Vagina (tissue), 2 donors: Measurements from ENCODE around the gene HSPBP1. TPM values are rescaled to one million over a fixed set of nuclear protein-coding genes. Genes with fewer than 3 reads are reported as not detected.
A peak's percentile ranks its signal among the peaks of the same experiment; 100 is the strongest.

Experiments
- DNase-seq, 2 donors: peaks; one replicate each; pipeline ENCODE4 v3.0.0-alpha.2; 2017; ENCODE audit errors: extremely low spot score in 2 of 2
- H3K27ac ChIP-seq: fragments of 200-600 bp; sonication (generic); one replicate; pipeline ENCODE4 v1.5.1; 2019
- H3K27me3 ChIP-seq: fragments of 200-600 bp; sonication (generic); one replicate; pipeline ENCODE4 v1.5.1; 2019
- H3K36me3 ChIP-seq, 2 donors: fragments of 200-600 bp; sonication (generic); one replicate each; pipeline ENCODE4 v1.5.1; 2017 to 2019
- H3K4me1 ChIP-seq: fragments of 200-600 bp; sonication (generic); one replicate; pipeline ENCODE4 v1.5.1; 2019
- H3K4me3 ChIP-seq, 2 donors: fragments of 200-600 bp; sonication (generic); 1 replicate in 1 of 2; 2 replicates in 1 of 2; pipeline ENCODE4 v1.5.1; 2016 to 2019
- H3K9me3 ChIP-seq: fragments of 200-600 bp; sonication (generic); one replicate; pipeline ENCODE4 v1.5.1; 2019
- POLR2A ChIP-seq, 2 donors: fragments of 450-650 bp; IDR thresholded peaks; one replicate each; pipeline ENCODE4 v1.6.1; 2017; ENCODE audit warnings: antibody characterized with exemption in 2 of 2, mild to moderate bottlenecking in 2 of 2, moderate library complexity in 2 of 2
- POLR2AphosphoS5 ChIP-seq, 2 donors: sonication (generic); formaldehyde crosslinking; IDR thresholded peaks; one replicate each; pipeline ENCODE4 v1.9.0; 2017; ENCODE audit warnings: antibody characterized with exemption in 2 of 2, mild to moderate bottlenecking in 2 of 2, low read depth in 1 of 2; ENCODE audit not compliant: insufficient read depth in 1 of 2
- intact Hi-C: fragments of 100-400 bp; cut with DNase I; formaldehyde crosslinking; loops from one replicate; pipeline ENCODE4 v1.15.1; 2023
- total RNA-seq: library from RNA; depleted of rRNA; stranded (reverse); fragments of >200 nt; gene quantifications from one replicate; pipeline ENCODE4 v1.2.3, GENCODE V29; 2016
- TF ChIP-seq, protein P1 (sequence below), 3 experiments: fragments of 450-650 bp in 2 of 3; fragments of 200-600 bp in 1 of 3; sonication (generic) in 1 of 3; IDR thresholded peaks; one replicate each; pipeline ENCODE4 v1.5.1; 2017 to 2019; ENCODE audit warnings: antibody characterized with exemption in 3 of 3, mild to moderate bottlenecking in 2 of 3, moderate library complexity in 2 of 3

Gene HSPBP1
- total RNA-seq, 1 donor from 2014 or later: 29.5 TPM

DNA sequence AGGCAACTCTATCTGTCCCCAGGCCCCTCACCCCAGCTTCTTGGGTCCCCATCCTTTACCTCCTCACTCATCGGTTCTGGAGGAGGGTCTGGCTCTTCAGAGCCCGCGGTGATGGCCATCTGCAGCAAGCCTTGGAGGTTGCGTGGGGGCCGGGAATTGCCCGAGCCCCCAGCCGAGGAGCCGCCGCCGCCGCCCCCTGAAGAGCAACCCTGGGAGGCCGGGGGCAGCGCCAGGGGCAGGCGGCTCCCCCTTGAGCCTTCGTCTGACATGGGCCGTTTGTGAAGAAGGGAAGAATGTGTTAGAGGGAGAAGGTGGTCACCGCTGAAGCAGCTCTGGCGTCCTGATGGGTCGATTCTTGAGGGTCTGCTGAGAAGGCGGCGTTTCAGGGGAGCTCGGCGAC is 570 bp downstream of the HSPBP1 start:
- Histone ChIP-seq H3K4me3 (peak overlapping the region; percentile 59 to 65), H3K27ac (peak overlapping the region; percentile 84), H3K27me3 (no peaks in the 10 kb centered on the region), H3K9me3 (no peaks in the 10 kb centered on the region), H3K36me3 (peaks cover 0 to 27% of the 10 kb centered on the region in 2 donors), H3K4me1 (peaks cover 21% of the 10 kb centered on the region)
- intact Hi-C loops: no loop called here
- TF ChIP-seq POLR2AphosphoS5 (IDR thresholded peaks at IDR 0.05; ENCODE audit: insufficient read depth in 1 of 2, low read depth in 1 of 2) (no peak), POLR2A (IDR thresholded peaks at IDR 0.05) (no peak)
- TF ChIP-seq, protein P1, sequence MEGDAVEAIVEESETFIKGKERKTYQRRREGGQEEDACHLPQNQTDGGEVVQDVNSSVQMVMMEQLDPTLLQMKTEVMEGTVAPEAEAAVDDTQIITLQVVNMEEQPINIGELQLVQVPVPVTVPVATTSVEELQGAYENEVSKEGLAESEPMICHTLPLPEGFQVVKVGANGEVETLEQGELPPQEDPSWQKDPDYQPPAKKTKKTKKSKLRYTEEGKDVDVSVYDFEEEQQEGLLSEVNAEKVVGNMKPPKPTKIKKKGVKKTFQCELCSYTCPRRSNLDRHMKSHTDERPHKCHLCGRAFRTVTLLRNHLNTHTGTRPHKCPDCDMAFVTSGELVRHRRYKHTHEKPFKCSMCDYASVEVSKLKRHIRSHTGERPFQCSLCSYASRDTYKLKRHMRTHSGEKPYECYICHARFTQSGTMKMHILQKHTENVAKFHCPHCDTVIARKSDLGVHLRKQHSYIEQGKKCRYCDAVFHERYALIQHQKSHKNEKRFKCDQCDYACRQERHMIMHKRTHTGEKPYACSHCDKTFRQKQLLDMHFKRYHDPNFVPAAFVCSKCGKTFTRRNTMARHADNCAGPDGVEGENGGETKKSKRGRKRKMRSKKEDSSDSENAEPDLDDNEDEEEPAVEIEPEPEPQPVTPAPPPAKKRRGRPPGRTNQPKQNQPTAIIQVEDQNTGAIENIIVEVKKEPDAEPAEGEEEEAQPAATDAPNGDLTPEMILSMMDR (IDR thresholded peaks at IDR 0.05): no peak
- DNase-seq: no peak

DNA sequence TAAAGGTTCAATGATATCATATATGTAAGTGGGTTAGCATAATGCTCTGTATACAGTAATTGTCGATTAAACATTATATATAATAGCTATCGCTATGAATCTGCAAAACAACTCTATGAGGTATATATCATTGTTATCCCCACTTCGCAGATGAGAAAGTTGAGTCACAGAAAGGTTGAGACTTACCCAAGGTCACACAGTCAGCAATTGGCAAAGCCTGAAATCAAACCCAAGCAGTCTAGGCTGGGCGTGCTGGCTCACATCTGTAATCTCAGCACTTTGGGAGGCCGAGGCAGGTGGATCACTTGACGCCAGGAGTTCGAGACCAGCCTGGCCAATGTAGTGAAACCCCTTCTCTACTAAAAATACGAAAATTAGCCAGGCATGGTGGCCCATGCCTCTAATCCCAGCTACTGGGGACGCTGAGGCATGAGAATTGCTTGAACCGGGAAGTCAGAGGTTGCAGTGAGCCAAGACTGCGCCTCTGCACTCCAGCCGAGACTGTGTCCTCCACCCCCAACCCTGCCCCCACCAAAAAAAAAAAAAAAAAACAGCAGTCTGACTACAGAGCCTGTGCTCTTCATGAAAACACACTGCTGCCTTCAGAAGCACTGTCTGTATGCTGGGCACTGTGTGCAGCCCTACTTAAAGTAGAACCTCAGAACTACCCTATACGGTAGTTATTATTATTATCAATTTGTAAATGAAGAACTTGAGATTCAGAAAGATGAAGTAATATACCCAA is 1.3 kb downstream of the HSPBP1 start:
- no peaks in the 10 kb centered on the region for H3K9me3 ChIP-seq
- H3K36me3 ChIP-seq: peaks cover 0 to 32% of the 10 kb centered on the region in 2 donors
- no peak for DNase-seq
- no peak overlapping the region for H3K27ac ChIP-seq
- H3K27me3 ChIP-seq: no peaks in the 10 kb centered on the region
- no peak for TF ChIP-seq POLR2A (IDR thresholded peaks at IDR 0.05)
- TF ChIP-seq, protein P1 (IDR thresholded peaks at IDR 0.05): no peak
- no peak for TF ChIP-seq POLR2AphosphoS5 (IDR thresholded peaks at IDR 0.05; ENCODE audit: insufficient read depth in 1 of 2, low read depth in 1 of 2)
- intact Hi-C loops: no loop called here
- H3K4me1 ChIP-seq: peaks cover 21% of the 10 kb centered on the region
- no peak overlapping the region for H3K4me3 ChIP-seq

DNA sequence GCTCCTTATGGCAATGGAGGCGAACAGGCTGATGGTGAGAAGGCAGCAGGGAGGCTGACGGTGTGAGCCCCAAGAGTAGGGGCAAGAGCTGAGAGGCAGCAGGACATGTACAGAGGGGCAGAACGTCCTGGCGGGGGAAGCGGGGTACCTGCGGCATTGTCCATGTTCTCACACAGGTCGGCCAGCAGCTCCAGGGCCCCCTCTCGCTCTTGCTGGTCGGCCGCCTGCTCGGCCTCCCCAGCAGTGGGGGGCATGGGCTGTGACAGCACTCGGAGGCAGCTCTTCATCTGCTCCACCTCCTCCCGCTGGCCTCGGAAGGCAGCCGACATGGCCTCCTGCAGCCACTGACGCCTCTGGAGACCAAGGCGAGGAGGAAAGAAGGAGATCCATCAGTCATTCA is 2.4 kb downstream of the HSPBP1 start:
- intact Hi-C loops: no loop called here

DNA sequence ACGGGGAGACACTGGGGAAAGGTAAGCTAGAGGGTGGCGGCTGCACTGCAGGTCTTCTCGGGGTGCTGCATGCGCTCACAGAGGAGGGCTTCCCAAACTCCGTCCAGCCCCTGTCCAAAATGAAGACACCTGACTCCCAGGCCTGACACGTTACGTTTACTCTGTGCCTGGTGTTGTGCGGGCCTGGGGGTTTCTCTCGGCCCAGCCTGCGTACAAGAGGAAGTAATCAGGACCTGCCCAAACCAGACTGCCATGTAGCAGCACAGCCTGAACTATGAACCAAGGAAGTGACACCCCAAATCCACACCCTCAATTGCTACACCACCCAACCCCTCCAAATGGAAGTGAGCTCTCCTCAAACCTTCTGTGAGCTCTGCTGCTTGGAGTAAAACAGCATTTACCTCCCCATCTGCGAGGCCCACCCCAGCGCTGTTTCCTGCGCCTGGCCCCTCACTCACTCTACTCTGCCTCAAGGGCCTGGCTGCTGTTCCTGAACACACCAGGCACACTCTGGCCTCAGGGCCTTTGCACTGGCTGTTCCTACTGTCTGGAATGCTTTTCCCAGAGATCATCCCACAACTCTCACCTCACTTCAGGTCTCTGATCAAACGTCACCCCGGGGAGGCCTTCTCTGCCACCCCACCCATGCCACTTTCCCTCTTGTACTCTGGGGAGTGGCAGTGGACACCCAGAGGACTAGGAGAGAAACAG is 3.0 kb downstream of the HSPBP1 start:
- TF ChIP-seq, protein P1 (IDR thresholded peaks at IDR 0.05): no peak
- TF ChIP-seq POLR2AphosphoS5 (IDR thresholded peaks at IDR 0.05; ENCODE audit: insufficient read depth in 1 of 2, low read depth in 1 of 2) (no peak), POLR2A (IDR thresholded peaks at IDR 0.05) (no peak)
- Histone ChIP-seq H3K36me3 (peaks cover 0 to 47% of the 10 kb centered on the region in 2 donors), H3K4me3 (no peak overlapping the region), H3K9me3 (no peaks in the 10 kb centered on the region), H3K27ac (no peak overlapping the region), H3K27me3 (no peaks in the 10 kb centered on the region), H3K4me1 (peaks cover 21% of the 10 kb centered on the region)
- intact Hi-C loops: no loop called here
- DNase-seq: no peak

More for the DNA sequence above, 2.4 kb downstream of the HSPBP1 start:
- Histone ChIP-seq H3K9me3 (no peaks in the 10 kb centered on the region), H3K36me3 (peaks cover 0 to 42% of the 10 kb centered on the region in 2 donors), H3K27me3 (no peaks in the 10 kb centered on the region), H3K4me1 (peaks cover 21% of the 10 kb centered on the region), H3K4me3 (no peak overlapping the region), H3K27ac (no peak overlapping the region)
- DNase-seq: no peak
- TF ChIP-seq POLR2AphosphoS5 (IDR thresholded peaks at IDR 0.05; ENCODE audit: insufficient read depth in 1 of 2, low read depth in 1 of 2) (no peak), POLR2A (IDR thresholded peaks at IDR 0.05) (no peak)
- TF ChIP-seq, protein P1 (IDR thresholded peaks at IDR 0.05): no peak
